LNCAP (cell line): Measurements from ENCODE around the gene ADGRG4.

Experiments
- CTCF ChIP-seq: fragments of 450-650 bp; IDR thresholded peaks from 2 replicates; pipeline ENCODE4 v1.5.1; 2017; ENCODE audit warnings: mild to moderate bottlenecking

ADGRG4 gene

GRCh38 chrX:136322064-136322463, 21.3 kb downstream of the ADGRG4 start:
- TF ChIP-seq CTCF, result no peak

- no peak for TF ChIP-seq CTCF
These were observed 24.6 kb downstream of the ADGRG4 start for GRCh38 chrX:136325377-136325776.

- no peak for TF ChIP-seq CTCF
These were observed 28.2 kb downstream of the ADGRG4 start for GRCh38 chrX:136328933-136329332.

DNA sequence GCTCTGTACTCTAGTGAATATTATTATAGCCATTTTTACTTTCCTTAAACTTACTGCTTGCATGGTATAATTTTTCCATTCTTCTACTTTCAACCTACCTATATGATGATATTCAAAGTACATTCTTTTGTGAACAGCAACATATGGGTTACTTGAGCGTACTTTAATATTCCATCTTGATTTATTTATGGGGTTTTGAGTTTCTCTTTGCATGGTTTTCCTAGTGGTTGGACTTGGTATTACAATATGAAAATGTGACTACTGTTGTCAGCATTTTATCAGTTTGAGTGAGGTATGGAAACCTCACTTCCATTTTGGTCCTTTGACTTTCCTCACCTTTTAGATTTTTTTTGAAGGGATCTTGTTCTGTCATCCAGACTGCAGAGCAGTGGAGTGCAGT, 35.9 kb downstream of the ADGRG4 start:
- TF ChIP-seq CTCF, result peak; percentile 21; the same call in 1 of the 2 replicates

DNA sequence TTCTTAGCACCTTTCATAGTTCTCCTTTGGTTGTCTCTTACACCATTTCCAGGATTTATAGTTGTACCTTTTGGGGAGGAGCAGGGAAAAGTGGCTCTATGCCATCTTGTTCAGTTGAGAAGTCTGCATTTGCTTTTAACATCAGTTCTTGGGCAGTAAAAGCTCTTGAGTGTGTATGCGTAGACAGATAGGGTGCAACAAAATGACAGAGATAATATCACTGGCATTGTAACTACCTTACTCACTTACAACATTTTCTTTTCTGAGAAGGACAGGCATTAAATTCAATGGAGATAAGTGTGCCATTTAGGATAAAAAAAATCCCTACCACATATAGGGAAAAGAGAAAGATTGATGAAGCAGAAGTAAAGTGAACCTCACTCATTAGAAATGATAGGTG, 38.9 kb downstream of the ADGRG4 start:
- TF ChIP-seq CTCF, result no peak

- TF ChIP-seq CTCF, result no peak
These were observed 43.6 kb downstream of the ADGRG4 start for GRCh38 chrX:136344320-136344719.

- TF ChIP-seq CTCF, result no peak
These were observed 45.7 kb downstream of the ADGRG4 start for GRCh38 chrX:136346506-136346905.

DNA sequence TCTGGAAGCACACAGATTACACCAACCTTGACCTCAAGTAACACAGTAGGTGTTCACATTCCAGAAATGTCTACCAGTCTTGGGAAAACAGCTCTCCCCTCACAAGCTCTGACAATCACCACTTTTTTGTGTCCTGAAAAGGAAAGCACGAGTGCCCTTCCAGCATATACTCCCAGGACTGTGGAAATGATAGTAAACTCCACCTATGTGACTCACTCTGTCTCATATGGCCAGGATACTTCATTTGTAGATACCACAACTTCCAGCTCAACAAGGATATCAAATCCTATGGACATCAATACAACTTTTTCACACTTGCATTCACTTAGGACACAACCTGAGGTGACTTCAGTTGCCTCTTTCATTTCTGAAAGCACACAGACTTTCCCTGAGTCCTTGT, 46.9 kb downstream of the ADGRG4 start:
- no peak for TF ChIP-seq CTCF
